HG03442 (cell line): ENCODE data around the gene SYNJ1.

ENCODE experiments used
- ATAC-seq: cut with Tn5 transposase; IDR thresholded peaks from one replicate; pipeline ENCODE4 v1.9.1; 2021; ENCODE audit warnings: mild to moderate bottlenecking, moderate library complexity; ENCODE audit not compliant: unreplicated experiment

Gene SYNJ1

DNA sequence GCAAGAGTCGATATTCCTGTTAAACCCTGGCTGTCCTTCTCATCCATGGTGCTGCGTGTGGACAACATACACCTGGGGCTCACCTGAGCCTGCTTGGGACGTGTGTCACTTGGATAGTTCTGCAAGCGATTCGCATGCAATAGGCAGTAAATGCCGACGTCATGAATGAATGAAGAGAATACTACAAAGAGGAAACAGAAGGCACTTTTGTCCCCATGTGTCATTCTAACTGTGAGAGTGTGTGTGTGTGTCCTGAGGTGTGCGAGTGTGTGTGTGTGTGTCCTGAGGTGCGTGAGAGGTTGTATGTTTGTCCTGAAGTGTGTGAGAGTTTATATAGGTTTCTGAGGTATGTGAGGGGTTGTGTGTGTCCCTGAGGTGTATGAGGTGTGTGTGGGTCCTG lies 141.8 kb downstream of the SYNJ1 start:
- no peak for ATAC-seq

DNA sequence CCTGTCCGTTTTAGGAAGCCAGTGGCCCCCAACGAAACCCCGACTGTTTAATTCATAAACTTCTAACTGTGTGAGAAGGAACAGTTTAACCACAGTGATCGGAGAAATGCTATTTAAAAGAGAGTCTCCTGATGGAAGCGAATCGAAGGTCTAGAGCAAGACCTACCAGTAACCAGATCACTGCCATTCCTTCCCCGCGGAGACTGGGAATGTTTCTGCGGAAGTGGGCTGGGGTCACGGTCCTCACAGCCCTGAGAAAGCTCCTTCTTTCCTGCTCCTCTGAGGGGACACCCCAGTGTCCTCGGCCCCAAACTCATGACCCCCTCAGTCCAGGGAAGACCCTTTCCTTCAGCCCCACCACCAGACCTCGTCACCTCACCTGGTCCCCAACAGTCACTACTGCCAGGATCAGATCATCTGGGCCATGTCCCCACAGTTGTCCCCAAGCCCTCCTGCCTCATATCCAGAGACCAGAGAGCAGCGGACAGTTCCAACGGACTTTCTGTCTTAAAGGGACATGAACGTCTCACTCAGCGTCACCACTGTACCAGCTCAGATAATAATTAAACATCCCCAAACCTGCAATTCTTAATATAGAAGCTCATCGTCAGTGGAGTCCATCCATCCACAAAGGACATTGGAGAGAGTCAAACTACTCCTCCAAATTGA lies 142.6 kb downstream of the SYNJ1 start, which contains the start of gene TCP10L:
TCP10L (minus strand) TSS at position 482 of the 669 bp plus-strand sequence. CDS start 1,219 bp downstream, outside the sequence.
- no peak for ATAC-seq

DNA sequence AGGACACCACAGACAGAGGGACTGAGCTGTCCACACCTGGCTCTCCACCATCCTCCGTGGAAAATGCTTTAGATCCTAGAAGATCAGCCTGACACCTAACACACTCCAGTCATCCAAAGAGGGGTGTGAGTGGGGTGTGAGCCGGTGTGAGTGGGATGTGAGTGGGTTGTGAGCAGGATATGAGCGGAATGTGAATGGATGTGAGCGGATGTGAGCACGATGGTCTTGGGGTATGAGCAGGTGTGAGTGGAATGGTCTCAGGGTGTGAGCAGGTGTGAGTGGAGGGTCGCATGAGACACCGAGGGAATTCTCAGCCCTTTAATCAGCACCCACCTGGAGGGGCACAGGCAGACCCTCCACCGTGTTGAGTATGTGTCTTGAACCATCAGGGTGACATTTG lies 143.3 kb downstream of the SYNJ1 start:
- ATAC-seq = no peak

DNA sequence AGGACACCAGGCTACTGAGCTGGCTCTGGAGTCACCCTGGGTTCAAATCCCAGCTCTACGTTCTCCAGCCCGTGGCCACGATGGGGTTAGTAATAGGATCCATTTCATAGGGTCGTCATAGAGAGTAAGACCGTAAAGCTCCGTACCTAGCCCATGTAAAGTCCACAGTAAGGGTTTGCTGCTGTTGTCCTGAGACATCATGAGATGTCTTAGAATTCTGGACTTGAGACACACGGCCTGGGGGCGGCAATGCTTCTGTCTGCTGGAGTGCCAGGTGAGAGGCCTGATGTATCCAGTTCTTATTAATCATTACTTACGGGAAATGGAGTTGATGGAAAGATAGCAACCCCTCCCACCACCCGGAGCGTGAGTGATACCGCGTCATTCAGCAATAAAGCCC lies 146.1 kb downstream of the SYNJ1 start:
- no peak for ATAC-seq

DNA sequence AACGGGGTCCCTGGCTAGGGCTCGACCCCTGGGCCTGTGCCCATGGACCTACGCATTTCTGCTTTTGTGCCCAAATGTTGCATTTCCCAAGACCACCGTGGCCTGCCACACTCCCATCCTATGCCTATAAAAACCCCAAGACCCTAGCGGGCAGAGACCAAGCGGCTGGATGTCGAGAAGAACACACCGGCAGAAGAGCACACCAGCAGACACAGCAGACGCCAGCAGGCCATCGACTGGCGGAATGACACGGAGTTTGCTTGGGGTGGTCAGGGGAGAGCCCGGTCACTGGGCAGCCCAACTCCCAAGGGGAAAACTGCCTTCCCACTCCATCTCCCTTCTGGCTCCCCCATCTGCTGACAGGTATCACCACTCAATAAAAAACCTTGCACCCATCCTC lies 146.9 kb downstream of the SYNJ1 start:
- ATAC-seq = no peak
